ENCODE results near the gene ERC2. TPM values are rescaled to one million over a fixed set of nuclear protein-coding genes. Genes with fewer than 3 reads are reported as not detected.
"Not testable (repeated sequence)": the region's sequence is repeated elsewhere in the genome, so short reads cannot be mapped to it uniquely, and the experiment has no call there.

The ERC2 gene
- total and polyA plus RNA-seq, 2 donors (not counting 1 experiment from before 2014, with no cell fraction given): 0.14 to 0.17 TPM

DNA sequence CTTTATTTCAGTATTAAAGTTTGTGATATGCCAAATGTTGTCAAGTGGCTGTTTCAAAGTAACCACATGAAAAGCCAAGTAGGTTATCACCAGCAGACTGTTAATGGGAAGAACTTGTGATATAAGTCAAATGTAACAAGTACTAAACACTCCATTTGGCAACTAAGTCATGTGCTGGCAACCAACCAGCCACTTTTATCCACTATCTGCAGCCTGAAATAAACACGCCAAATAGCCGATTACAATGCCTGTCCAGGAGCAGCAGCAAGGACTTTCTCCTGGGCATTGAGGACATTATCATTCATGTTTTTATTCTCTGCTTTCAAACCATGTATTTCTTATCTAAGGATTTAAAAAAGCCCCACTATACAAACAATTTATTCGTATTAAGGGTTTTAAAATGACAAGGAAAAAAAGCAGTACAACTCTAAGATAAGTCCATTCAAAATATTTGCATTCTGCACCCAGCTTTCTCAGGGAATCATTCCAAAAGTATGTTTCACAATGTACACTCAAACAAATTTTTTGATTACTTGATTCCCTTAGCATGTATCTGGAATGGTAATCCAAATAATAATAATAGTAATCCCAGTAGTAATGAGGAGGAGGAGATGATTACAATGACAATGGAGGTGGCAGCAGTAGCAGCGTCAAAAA, 448.6 kb downstream of the ERC2 start:
- no peak for DNase-seq (ENCODE audit: low read depth in 2 of 2)
- Histone ChIP-seq H2AFZ (ENCODE audit: low read length) (no peak overlapping the region), H3K79me2 (ENCODE audit: control insufficient read depth, insufficient read depth, low read length) (no peaks in the 10 kb centered on the region), H3K27ac (ENCODE audit: insufficient read depth, low read length) (no peak overlapping the region), H3K4me3 (replicated peaks in 1 of 4; ENCODE audit: control extremely low read depth in 1 of 4, insufficient read depth in 1 of 4, low read depth in 3 of 4, low read length in 4 of 4) (no peak overlapping the region), H3K9ac (ENCODE audit: insufficient read depth, low read length) (no peak overlapping the region), H3K9me3 (ENCODE audit: control insufficient read depth, insufficient read depth, low read depth, low read length) (no peaks in the 10 kb centered on the region), H3K27me3 (ENCODE audit: control insufficient read depth, insufficient read depth, low read length) (no peaks in the 10 kb centered on the region), H3K4me2 (ENCODE audit: extremely low read depth, insufficient read depth, low read length) (no peak overlapping the region), H3K36me3 (ENCODE audit: control insufficient read depth, insufficient read depth, low read length) (no peaks in the 10 kb centered on the region), H4K20me1 (ENCODE audit: control insufficient read depth, extremely low read depth, insufficient read depth, low read length) (no peaks in the 10 kb centered on the region), H3K4me1 (ENCODE audit: control insufficient read depth, extremely low read depth, insufficient read depth, low read length) (no peaks in the 10 kb centered on the region)
- TF ChIP-seq, protein P1, sequence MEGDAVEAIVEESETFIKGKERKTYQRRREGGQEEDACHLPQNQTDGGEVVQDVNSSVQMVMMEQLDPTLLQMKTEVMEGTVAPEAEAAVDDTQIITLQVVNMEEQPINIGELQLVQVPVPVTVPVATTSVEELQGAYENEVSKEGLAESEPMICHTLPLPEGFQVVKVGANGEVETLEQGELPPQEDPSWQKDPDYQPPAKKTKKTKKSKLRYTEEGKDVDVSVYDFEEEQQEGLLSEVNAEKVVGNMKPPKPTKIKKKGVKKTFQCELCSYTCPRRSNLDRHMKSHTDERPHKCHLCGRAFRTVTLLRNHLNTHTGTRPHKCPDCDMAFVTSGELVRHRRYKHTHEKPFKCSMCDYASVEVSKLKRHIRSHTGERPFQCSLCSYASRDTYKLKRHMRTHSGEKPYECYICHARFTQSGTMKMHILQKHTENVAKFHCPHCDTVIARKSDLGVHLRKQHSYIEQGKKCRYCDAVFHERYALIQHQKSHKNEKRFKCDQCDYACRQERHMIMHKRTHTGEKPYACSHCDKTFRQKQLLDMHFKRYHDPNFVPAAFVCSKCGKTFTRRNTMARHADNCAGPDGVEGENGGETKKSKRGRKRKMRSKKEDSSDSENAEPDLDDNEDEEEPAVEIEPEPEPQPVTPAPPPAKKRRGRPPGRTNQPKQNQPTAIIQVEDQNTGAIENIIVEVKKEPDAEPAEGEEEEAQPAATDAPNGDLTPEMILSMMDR (conservative IDR thresholded peaks at IDR 0.05 in 1 of 2, IDR thresholded peaks at IDR 0.05 in 1 of 2; ENCODE audit: low read depth in 1 of 2, low read length in 2 of 2): no peak
- TF ChIP-seq EZH2 (IDR thresholded peaks at IDR 0.05; ENCODE audit: low read length, missing control alignments): no peak

DNA sequence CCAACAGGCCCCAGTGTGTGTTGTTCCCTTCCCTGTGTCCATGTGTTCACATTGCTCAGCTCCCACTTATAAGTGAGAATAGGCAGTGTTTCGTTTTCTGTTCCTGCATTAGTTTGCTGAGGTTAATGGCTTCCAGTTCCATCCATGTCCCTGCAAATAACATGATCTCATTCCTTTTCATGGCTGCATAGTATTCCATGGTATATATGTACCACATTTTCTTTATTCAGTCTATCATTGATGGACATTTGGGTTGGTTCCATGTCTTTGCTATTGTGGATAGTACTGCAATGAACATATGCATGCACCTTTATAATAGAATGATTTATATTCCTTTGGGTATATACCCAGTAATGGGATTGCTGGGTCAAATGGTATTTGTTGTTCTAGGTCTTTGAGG, 452.9 kb downstream of the ERC2 start:
- H3K27ac ChIP-seq (ENCODE audit: insufficient read depth, low read length); H3K9me3 ChIP-seq (ENCODE audit: control insufficient read depth, insufficient read depth, low read depth, low read length); H3K4me1 ChIP-seq (ENCODE audit: control insufficient read depth, extremely low read depth, insufficient read depth, low read length); H3K79me2 ChIP-seq (ENCODE audit: control insufficient read depth, insufficient read depth, low read length); H3K27me3 ChIP-seq (ENCODE audit: control insufficient read depth, insufficient read depth, low read length); H2AFZ ChIP-seq (ENCODE audit: low read length); H4K20me1 ChIP-seq (ENCODE audit: control insufficient read depth, extremely low read depth, insufficient read depth, low read length); DNase-seq (ENCODE audit: low read depth in 2 of 2); H3K4me2 ChIP-seq (ENCODE audit: extremely low read depth, insufficient read depth, low read length); H3K4me3 ChIP-seq (replicated peaks in 1 of 4; ENCODE audit: control extremely low read depth in 1 of 4, insufficient read depth in 1 of 4, low read depth in 3 of 4, low read length in 4 of 4); H3K9ac ChIP-seq (ENCODE audit: insufficient read depth, low read length); H3K36me3 ChIP-seq (ENCODE audit: control insufficient read depth, insufficient read depth, low read length): not testable (repeated sequence)

DNA sequence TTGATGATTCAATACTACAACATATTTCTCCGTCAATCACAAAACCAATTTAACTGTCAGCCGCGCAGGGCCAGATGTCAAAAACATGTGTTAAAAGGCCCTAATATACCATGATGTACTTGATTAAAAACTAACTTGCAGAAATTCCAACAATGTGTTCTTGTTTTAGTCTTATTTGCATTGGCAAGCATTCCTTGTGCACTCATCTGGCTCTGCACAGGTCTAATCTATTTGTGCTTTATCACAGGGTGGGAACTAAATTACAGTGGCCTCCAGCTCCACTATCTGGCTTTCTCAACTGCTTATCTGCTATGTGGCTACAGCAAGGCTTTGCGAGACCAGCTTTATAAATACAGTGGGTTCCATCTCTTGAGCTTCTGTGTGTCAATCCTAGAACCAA, 455.5 kb downstream of the ERC2 start:
- Histone ChIP-seq H3K27ac (ENCODE audit: insufficient read depth, low read length) (no peak overlapping the region), H3K79me2 (ENCODE audit: control insufficient read depth, insufficient read depth, low read length) (no peaks in the 10 kb centered on the region)

More for the DNA sequence above, 455.5 kb downstream of the ERC2 start:
- H3K9ac ChIP-seq (ENCODE audit: insufficient read depth, low read length): no peak overlapping the region
- H3K36me3 ChIP-seq (ENCODE audit: control insufficient read depth, insufficient read depth, low read length): no peaks in the 10 kb centered on the region
- H3K4me1 ChIP-seq (ENCODE audit: control insufficient read depth, extremely low read depth, insufficient read depth, low read length): no peaks in the 10 kb centered on the region
- no peak overlapping the region for H3K4me3 ChIP-seq (replicated peaks in 1 of 4; ENCODE audit: control extremely low read depth in 1 of 4, insufficient read depth in 1 of 4, low read depth in 3 of 4, low read length in 4 of 4)
- H3K4me2 ChIP-seq (ENCODE audit: extremely low read depth, insufficient read depth, low read length): no peak overlapping the region
- H3K27me3 ChIP-seq (ENCODE audit: control insufficient read depth, insufficient read depth, low read length): no peaks in the 10 kb centered on the region
- DNase-seq (ENCODE audit: low read depth in 2 of 2): peak in 1 of 2 donors; percentile 53
- TF ChIP-seq, protein P1 (conservative IDR thresholded peaks at IDR 0.05 in 1 of 2, IDR thresholded peaks at IDR 0.05 in 1 of 2; ENCODE audit: low read depth in 1 of 2, low read length in 2 of 2): no peak
- no peak for TF ChIP-seq EZH2 (IDR thresholded peaks at IDR 0.05; ENCODE audit: low read length, missing control alignments)
- no peaks in the 10 kb centered on the region for H4K20me1 ChIP-seq (ENCODE audit: control insufficient read depth, extremely low read depth, insufficient read depth, low read length)
- H2AFZ ChIP-seq (ENCODE audit: low read length): no peak overlapping the region
- H3K9me3 ChIP-seq (ENCODE audit: control insufficient read depth, insufficient read depth, low read depth, low read length): no peaks in the 10 kb centered on the region

Data from fibroblast of lung (primary cell).